H1 (cell line): ENCODE results near the gene IFNL1. TPM values are rescaled to one million over a fixed set of nuclear protein-coding genes. Genes with fewer than 3 reads are reported as not detected.

ENCODE experiments used
- CBX5 ChIP-seq: fragments of 300-800, 300-1000 bp; sonication (generic); IDR thresholded peaks from 2 replicates; pipeline ENCODE4 v1.7.1; 2016; ENCODE audit warnings: antibody characterized with exemption, low read length, low read depth
- CBX8 ChIP-seq: fragments of 300-800, 300-1000 bp; sonication (generic); IDR thresholded peaks from 2 replicates; pipeline ENCODE4 v1.7.1; 2016; ENCODE audit warnings: low read depth, low read length, borderline replicate concordance
- CHD7 ChIP-seq: fragments of 300-600 bp; sonication (generic); IDR thresholded peaks from 2 replicates; pipeline ENCODE4 v1.7.1; 2012; ENCODE audit warnings: low read length, moderate library complexity, mild to moderate bottlenecking, inconsistent platforms; ENCODE audit not compliant: insufficient replicate concordance
- GTF2F1 ChIP-seq: IDR thresholded peaks from 2 replicates; pipeline ENCODE4 v1.6.1; 2012; ENCODE audit warnings: low read depth, low read length, improper control_type of control experiment, borderline replicate concordance
- JUN ChIP-seq: IDR thresholded peaks from 2 replicates; pipeline ENCODE4 v1.6.1; 2011; ENCODE audit warnings: low read depth, mild to moderate bottlenecking, improper control_type of control experiment, low read length
- SUZ12 ChIP-seq: fragments of 200-600 bp; sonication (generic); IDR thresholded peaks from 2 replicates; pipeline ENCODE4 v1.6.1; 2012; ENCODE audit warnings: mild to moderate bottlenecking, inconsistent platforms, low read length, moderate library complexity, mixed read lengths
- polyA plus RNA-seq, 7 experiments: library from polyadenylated mRNA; depleted of rRNA in 3 of 7; stranded (reverse) in 5 of 7; unstranded in 2 of 7; fragments of >200 nt in 5 of 7; fragments of 200-250 nt in 2 of 7; gene quantifications; 1 replicate in 5 of 7; 2 replicates in 1 of 7; 4 replicates in 1 of 7; pipeline versions ENCODE4 v1.2.1 to v1.2.3, GENCODE V29; 2011 to 2013; ENCODE audit warnings: missing spikeins in 2 of 7, mixed read lengths in 2 of 7
- total RNA-seq: library from RNA; stranded (reverse); fragmentation: NEBNext Ultra II Directional; extraction: Animal tissue kit (Norgen Biotek cat#: 25700); gene quantifications from 2 replicates; pipeline ENCODE4 v1.2.1, GENCODE V29; 2021

IFNL1 gene
- total and polyA plus RNA-seq, 2 of the 8 experiments (the other 6 are each of a cell fraction or from before 2014, with no cell fraction given), result not detected

- TF ChIP-seq SUZ12, result no peak
- no peak for TF ChIP-seq CHD7
- TF ChIP-seq GTF2F1, result no peak
- no peak for TF ChIP-seq JUN
- TF ChIP-seq CBX8, result no peak
- no peak for TF ChIP-seq CBX5
- TF ChIP-seq, all 59 proteins: peak for 24
These were observed 45.8 kb downstream of the IFNL1 start, which contains the start of gene SAMD4B (continued) for GRCh38 chr19:39341719-39342604.
